ENCODE data around the gene TMEM207. TPM values are rescaled to one million over a fixed set of nuclear protein-coding genes. Genes with fewer than 3 reads are reported as not detected.
"Not testable (repeated sequence)": the region's sequence is repeated elsewhere in the genome, so short reads cannot be mapped to it uniquely, and the experiment has no call there.

Gene TMEM207
- total RNA-seq, 2 experiments from 2014 or later: not detected

DNA sequence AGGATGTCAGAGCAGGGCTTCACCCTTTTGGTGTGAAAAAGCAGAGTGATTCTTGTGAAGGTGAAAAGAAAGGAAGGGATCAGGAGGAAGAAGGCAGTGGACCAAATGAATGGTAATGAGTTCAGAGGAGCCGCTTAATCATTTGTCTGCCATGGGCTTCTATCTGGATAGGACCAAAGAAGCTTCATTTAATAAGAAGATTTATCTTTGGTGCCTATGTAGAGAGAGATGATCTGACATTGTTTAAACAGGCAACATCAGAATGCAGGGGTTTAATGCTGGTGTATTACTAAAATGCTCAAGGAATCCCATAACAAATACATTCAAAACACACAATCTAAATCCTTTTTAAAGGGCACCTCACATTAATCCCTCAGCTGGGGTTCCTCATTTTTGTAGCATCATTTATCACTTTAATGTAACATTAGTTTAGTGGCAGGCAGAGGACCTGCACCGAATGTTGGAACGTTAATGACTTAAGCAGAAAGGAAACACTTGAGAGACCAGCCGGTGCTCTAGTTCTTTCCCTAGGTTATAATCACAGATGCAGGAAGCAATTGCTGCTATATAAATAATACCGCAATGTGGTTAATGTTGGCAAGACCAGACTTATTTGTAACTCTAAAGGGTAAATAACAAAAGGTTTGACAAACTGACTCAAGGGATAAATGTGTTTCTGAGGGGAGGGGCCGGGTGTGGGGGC is 36.3 kb upstream of the TMEM207 start:
- intact Hi-C loops (cut with micrococcal nuclease): no loop called here
- H3K27me3 Mint-ChIP-seq (ENCODE audit: low read depth): peaks cover 39% of the 10 kb centered on the region
- no peak overlapping the region for H3K27ac Mint-ChIP-seq
- no peaks in the 10 kb centered on the region for H3K36me3 Mint-ChIP-seq (ENCODE audit: low read depth)
- CTCF ChIA-PET: no interaction called here
- no peaks in the 10 kb centered on the region for H3K4me1 Mint-ChIP-seq (ENCODE audit: low read depth)
- H3K9me3 Mint-ChIP-seq: no peaks in the 10 kb centered on the region
- no peak for DNase-seq
- no peak overlapping the region for H3K4me3 Mint-ChIP-seq

- H3K9me3 Mint-ChIP-seq: no peaks in the 10 kb centered on the region
- intact Hi-C loops (cut with micrococcal nuclease): no loop called here
- H3K27ac Mint-ChIP-seq: no peak overlapping the region
- no peaks in the 10 kb centered on the region for H3K36me3 Mint-ChIP-seq (ENCODE audit: low read depth)
- peaks cover 12% of the 10 kb centered on the region for H3K27me3 Mint-ChIP-seq (ENCODE audit: low read depth)
- H3K4me1 Mint-ChIP-seq (ENCODE audit: low read depth): no peaks in the 10 kb centered on the region
- DNase-seq: no peak
- no peak overlapping the region for H3K4me3 Mint-ChIP-seq
- CTCF ChIA-PET: no interaction called here
Observed at GRCh38 chr3:190481779-190482178, 32.1 kb upstream of the TMEM207 start.

- intact Hi-C loops (cut with micrococcal nuclease); DNase-seq; H3K9me3 Mint-ChIP-seq; H3K27ac Mint-ChIP-seq; CTCF ChIA-PET; H3K4me1 Mint-ChIP-seq (ENCODE audit: low read depth); H3K27me3 Mint-ChIP-seq (ENCODE audit: low read depth); H3K4me3 Mint-ChIP-seq; H3K36me3 Mint-ChIP-seq (ENCODE audit: low read depth): not testable (repeated sequence)
Observed at GRCh38 chr3:190473261-190473660, 23.6 kb upstream of the TMEM207 start.

DNA sequence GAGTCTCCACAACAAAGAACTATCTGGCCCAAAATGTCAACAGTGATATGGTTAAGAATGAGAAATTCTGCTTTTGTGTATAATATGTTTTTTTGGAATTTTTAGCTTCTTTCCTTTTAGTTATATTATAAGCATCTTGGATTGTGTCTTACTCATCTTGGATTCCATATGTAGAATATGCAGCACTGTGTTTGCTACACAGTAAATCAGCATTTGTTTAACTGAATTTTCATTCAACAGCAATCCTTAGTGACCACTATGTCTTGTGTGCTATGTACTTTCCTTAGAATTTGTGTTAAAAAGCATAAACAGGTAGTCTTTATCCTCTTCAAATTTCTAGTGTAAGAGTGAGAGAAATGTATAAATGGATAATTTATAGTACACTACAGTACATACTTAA is 18.2 kb upstream of the TMEM207 start:
- intact Hi-C loops (cut with micrococcal nuclease): no loop called here
- no peak overlapping the region for H3K27ac Mint-ChIP-seq
- no peaks in the 10 kb centered on the region for H3K4me1 Mint-ChIP-seq (ENCODE audit: low read depth)
- no peak overlapping the region for H3K4me3 Mint-ChIP-seq
- no peak for DNase-seq
- peaks cover 6% of the 10 kb centered on the region for H3K36me3 Mint-ChIP-seq (ENCODE audit: low read depth)
- H3K9me3 Mint-ChIP-seq: peaks cover 6% of the 10 kb centered on the region
- CTCF ChIA-PET: no interaction called here
- H3K27me3 Mint-ChIP-seq (ENCODE audit: low read depth): peaks cover 6% of the 10 kb centered on the region

GRCh38 chr3:190458040-190458439 is 8.3 kb upstream of the TMEM207 start:
- CTCF ChIA-PET: no interaction called here
- Mint-ChIP-seq H3K27me3 (ENCODE audit: low read depth) (peaks cover 13% of the 10 kb centered on the region), H3K4me1 (ENCODE audit: low read depth) (no peaks in the 10 kb centered on the region), H3K4me3 (no peak overlapping the region), H3K9me3 (no peaks in the 10 kb centered on the region), H3K27ac (no peak overlapping the region), H3K36me3 (ENCODE audit: low read depth) (no peaks in the 10 kb centered on the region)
- intact Hi-C loops (cut with micrococcal nuclease): no loop called here
- no peak for DNase-seq

- H3K4me1 Mint-ChIP-seq (ENCODE audit: low read depth): no peaks in the 10 kb centered on the region
- intact Hi-C loops (cut with micrococcal nuclease): no loop called here
- H3K27me3 Mint-ChIP-seq (ENCODE audit: low read depth): peaks cover 15% of the 10 kb centered on the region
- no peaks in the 10 kb centered on the region for H3K9me3 Mint-ChIP-seq
- CTCF ChIA-PET: interaction anchor here (0.7 kb wide), 1 partner anchor 458 kb away, joined by 3 read pairs; no protein-coding TSS in a partner anchor
- DNase-seq: no peak
- H3K27ac Mint-ChIP-seq: no peak overlapping the region
- no peak overlapping the region for H3K4me3 Mint-ChIP-seq
- H3K36me3 Mint-ChIP-seq (ENCODE audit: low read depth): no peaks in the 10 kb centered on the region
Observed at GRCh38 chr3:190456770-190457169, 7.1 kb upstream of the TMEM207 start.

DNA sequence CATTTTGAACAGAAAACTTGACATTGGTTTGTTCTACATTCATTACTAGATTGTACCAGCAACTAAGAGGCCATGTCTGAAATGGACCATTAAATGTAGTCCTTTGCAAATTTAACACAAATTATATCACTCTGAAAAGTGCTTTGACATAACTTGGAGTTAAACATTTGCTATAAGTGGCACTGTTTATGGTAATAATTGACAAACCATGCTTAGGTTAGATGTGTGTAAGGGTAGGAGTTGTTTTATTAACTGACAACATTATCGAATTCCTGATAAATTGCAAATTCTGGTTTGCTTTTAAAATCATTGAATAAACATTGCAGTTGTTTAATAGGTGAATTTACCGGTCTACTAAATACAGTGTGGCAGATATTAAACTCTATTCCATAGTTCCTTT is 6.1 kb upstream of the TMEM207 start:
- no peak overlapping the region for H3K27ac Mint-ChIP-seq
- peaks cover 15% of the 10 kb centered on the region for H3K27me3 Mint-ChIP-seq (ENCODE audit: low read depth)
- no peak for DNase-seq
- H3K9me3 Mint-ChIP-seq: no peaks in the 10 kb centered on the region
- intact Hi-C loops (cut with micrococcal nuclease): no loop called here
- H3K4me1 Mint-ChIP-seq (ENCODE audit: low read depth): no peaks in the 10 kb centered on the region
- no peak overlapping the region for H3K4me3 Mint-ChIP-seq
- CTCF ChIA-PET: no interaction called here
- no peaks in the 10 kb centered on the region for H3K36me3 Mint-ChIP-seq (ENCODE audit: low read depth)

DNA sequence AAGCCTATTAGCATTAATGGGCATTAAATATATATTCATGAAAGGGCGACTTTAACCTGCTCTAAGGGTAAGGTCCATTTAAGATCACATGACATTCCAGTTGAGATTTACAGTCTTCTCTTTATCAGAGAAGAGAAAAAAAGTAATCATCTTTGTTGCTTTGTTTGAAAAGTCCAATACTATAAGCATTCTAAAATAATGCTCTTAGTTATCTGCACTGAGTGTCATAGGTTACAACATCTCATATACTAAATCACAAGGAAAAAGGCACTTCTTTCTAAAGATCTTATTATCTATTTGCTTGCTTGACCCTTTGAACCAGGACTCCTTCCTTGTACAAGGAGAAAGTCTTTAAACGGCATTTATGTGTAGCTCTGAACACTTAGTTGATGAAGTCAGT is 1.4 kb downstream of the TMEM207 start:
- intact Hi-C loops (cut with micrococcal nuclease): no loop called here
- CTCF ChIA-PET: no interaction called here

DNA sequence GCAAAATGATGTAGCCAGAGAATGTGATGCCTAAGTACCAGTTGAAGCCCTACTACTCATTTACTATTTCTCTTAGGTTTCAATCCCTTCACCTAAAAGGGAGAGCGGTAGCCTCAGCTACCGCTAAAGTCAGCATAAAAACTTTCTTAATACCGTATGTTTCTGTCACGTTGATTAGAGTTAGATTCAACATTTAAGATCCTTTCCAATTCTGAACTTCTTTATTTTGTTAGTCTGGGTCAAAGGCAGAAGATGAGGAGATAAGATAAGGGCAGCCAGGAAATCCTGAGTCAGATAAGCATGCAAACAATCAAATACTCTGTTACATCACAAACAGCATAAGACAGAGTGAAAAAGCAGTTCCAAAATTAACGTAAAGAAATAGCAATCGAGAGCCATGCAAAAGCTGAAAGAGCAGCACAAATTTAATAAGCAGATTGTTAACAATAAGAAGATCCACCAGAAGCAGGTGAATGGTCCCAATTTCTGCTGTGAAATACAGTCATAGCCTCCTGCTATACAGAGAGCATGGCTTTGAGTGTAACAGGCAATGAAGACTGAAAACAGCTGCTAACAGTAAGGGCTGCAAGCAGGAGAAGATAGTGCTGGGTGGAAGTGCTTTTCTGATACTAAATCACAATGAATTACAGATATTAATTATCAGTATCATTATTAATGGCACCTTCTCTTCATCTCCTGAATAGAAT is 3.0 kb downstream of the TMEM207 start:
- Mint-ChIP-seq H3K9me3 (no peaks in the 10 kb centered on the region), H3K27me3 (ENCODE audit: low read depth) (no peaks in the 10 kb centered on the region), H3K27ac (no peak overlapping the region), H3K4me3 (no peak overlapping the region), H3K36me3 (ENCODE audit: low read depth) (no peaks in the 10 kb centered on the region), H3K4me1 (ENCODE audit: low read depth) (peaks cover 8% of the 10 kb centered on the region)
- CTCF ChIA-PET: no interaction called here
- no peak for DNase-seq
- intact Hi-C loops (cut with micrococcal nuclease): no loop called here

More for the DNA sequence above, 1.4 kb downstream of the TMEM207 start:
- H3K9me3 Mint-ChIP-seq: no peaks in the 10 kb centered on the region
- H3K27me3 Mint-ChIP-seq (ENCODE audit: low read depth): peaks cover 2% of the 10 kb centered on the region
- H3K27ac Mint-ChIP-seq: no peak overlapping the region
- no peak for DNase-seq
- no peak overlapping the region for H3K4me3 Mint-ChIP-seq
- H3K4me1 Mint-ChIP-seq (ENCODE audit: low read depth): peaks cover 8% of the 10 kb centered on the region
- no peaks in the 10 kb centered on the region for H3K36me3 Mint-ChIP-seq (ENCODE audit: low read depth)

DNA sequence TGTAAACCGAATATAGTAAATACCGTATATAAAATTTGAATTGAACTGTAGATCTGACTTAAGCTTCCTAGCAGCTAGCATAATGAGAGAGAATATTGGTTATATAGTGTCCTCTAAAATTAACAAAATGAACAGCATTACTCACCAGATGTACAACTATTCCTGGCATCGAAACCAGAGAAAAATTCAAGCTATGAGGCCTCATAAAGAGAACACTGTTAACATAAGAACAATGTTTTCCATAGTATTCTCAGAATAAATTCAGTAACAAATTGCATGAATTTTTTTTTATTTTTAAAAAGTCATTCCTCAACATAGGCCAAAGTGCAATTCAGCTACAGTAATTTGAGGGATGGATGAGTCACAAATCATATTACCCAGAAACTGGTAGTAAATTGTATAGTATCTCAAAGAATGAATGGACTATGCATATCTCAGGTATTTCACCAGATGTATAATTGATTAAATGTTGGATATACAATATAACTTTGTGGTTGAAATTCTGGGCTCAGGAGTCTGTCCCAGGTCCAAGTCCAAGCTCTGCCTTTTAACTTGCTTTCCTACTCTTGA is 5.0 kb downstream of the TMEM207 start:
- Mint-ChIP-seq H3K27ac (no peak overlapping the region), H3K4me1 (ENCODE audit: low read depth) (peaks cover 8% of the 10 kb centered on the region), H3K36me3 (ENCODE audit: low read depth) (no peaks in the 10 kb centered on the region), H3K27me3 (ENCODE audit: low read depth) (no peaks in the 10 kb centered on the region), H3K9me3 (no peaks in the 10 kb centered on the region), H3K4me3 (no peak overlapping the region)
- no peak for DNase-seq
- CTCF ChIA-PET: no interaction called here
- intact Hi-C loops (cut with micrococcal nuclease): no loop called here

DNA sequence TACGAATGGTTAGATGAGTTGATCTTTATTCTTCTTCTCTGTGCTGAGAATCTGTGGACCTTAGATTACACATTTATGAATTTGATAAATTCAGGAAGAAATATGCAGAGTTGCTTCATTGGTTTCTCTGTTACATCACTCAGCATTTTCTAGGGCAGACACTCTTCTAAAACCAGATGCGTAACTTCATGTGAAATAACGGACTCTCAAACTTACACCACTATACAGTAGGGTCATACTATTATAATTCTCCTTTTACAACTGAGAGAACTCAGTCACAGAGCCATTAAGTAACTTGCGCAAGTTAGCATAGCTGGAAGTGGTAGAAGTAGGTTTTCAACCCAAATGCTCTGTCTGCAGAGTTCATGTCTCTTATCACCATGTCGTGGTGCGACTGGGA is 5.7 kb downstream of the TMEM207 start:
- no peak overlapping the region for H3K4me3 Mint-ChIP-seq
- intact Hi-C loops (cut with micrococcal nuclease): no loop called here
- H3K9me3 Mint-ChIP-seq: no peaks in the 10 kb centered on the region
- DNase-seq: no peak
- H3K36me3 Mint-ChIP-seq (ENCODE audit: low read depth): no peaks in the 10 kb centered on the region
- H3K4me1 Mint-ChIP-seq (ENCODE audit: low read depth): peaks cover 8% of the 10 kb centered on the region
- H3K27ac Mint-ChIP-seq: no peak overlapping the region
- H3K27me3 Mint-ChIP-seq (ENCODE audit: low read depth): peaks cover 5% of the 10 kb centered on the region
- CTCF ChIA-PET: no interaction called here

GRCh38 chr3:190443257-190443656 is 6.4 kb downstream of the TMEM207 start:
- H3K4me1 Mint-ChIP-seq (ENCODE audit: low read depth): peaks cover 8% of the 10 kb centered on the region
- CTCF ChIA-PET: interaction anchor here (0.7 to 0.8 kb wide), 3 partner anchors 63 to 1440 kb away, joined by 3 to 4 read pairs (median 3); no protein-coding TSS in a partner anchor

DNA sequence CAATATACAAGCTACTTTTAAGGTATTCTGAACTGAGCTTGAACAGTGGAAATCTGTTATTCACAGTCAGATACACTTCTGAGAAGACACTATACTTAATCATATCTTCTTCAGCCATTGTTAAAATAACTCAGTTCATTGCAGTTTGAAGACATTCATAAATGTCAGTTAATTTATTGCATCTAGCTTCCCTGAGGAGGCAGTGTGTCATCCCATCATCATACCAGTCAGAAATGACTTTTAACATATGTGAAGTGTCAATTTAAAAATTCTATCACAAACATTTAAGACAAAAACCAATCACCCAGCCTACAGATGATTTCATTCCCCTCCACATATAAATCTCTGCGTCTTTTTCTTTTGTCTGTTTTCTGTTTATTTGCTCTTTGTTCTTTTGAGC is 7.5 kb downstream of the TMEM207 start:
- peaks cover 8% of the 10 kb centered on the region for H3K4me1 Mint-ChIP-seq (ENCODE audit: low read depth)
- H3K27ac Mint-ChIP-seq: no peak overlapping the region
- intact Hi-C loops (cut with micrococcal nuclease): no loop called here
- no peaks in the 10 kb centered on the region for H3K36me3 Mint-ChIP-seq (ENCODE audit: low read depth)
- H3K4me3 Mint-ChIP-seq: no peak overlapping the region
- no peak for DNase-seq
- H3K9me3 Mint-ChIP-seq: no peaks in the 10 kb centered on the region
- H3K27me3 Mint-ChIP-seq (ENCODE audit: low read depth): peaks cover 5% of the 10 kb centered on the region
- CTCF ChIA-PET: no interaction called here

More at GRCh38 chr3:190443257-190443656, 6.4 kb downstream of the TMEM207 start:
- H3K27ac Mint-ChIP-seq: no peak overlapping the region
- peaks cover 5% of the 10 kb centered on the region for H3K27me3 Mint-ChIP-seq (ENCODE audit: low read depth)
- no peaks in the 10 kb centered on the region for H3K9me3 Mint-ChIP-seq
- intact Hi-C loops (cut with micrococcal nuclease): no loop called here
- H3K36me3 Mint-ChIP-seq (ENCODE audit: low read depth): no peaks in the 10 kb centered on the region
- no peak for DNase-seq
- no peak overlapping the region for H3K4me3 Mint-ChIP-seq
